IMR-90 (cell line): ENCODE results near the gene CDHR2.

Experiments used
- CEBPB ChIP-seq: IDR thresholded peaks from 2 replicates; pipeline ENCODE4 v1.6.1; 2012; ENCODE audit warnings: low read depth, low read length, improper control_type of control experiment
- CTCF ChIP-seq: conservative IDR thresholded peaks from 2 replicates; pipeline ENCODE4 v1.5.1; 2012; ENCODE audit warnings: mild to moderate bottlenecking, low read depth, low read length, improper control_type of control experiment
- MAFK ChIP-seq: IDR thresholded peaks from 2 replicates; pipeline ENCODE4 v1.6.1; 2012; ENCODE audit warnings: low read depth, low read length, improper control_type of control experiment
- MAZ ChIP-seq: IDR thresholded peaks from 2 replicates; pipeline ENCODE4 v1.6.1; 2012; ENCODE audit warnings: low read depth, mild to moderate bottlenecking, low read length, improper control_type of control experiment, moderate library complexity, borderline replicate concordance
- NFE2L2 ChIP-seq: fragments of 150-350 bp; IDR thresholded peaks from 2 replicates; pipeline ENCODE4 v1.6.1; 2016; ENCODE audit warnings: low read depth, mild to moderate bottlenecking, low read length
- POLR2A ChIP-seq: IDR thresholded peaks from 2 replicates; pipeline ENCODE4 v1.6.1; 2012; ENCODE audit warnings: mild to moderate bottlenecking, low read depth, low read length
- RAD21 ChIP-seq: IDR thresholded peaks from 2 replicates; pipeline ENCODE4 v1.6.1; 2012; ENCODE audit warnings: low read length, improper control_type of control experiment
- RFX5 ChIP-seq: IDR thresholded peaks from 2 replicates; pipeline ENCODE4 v1.8.0; 2012; ENCODE audit warnings: low read depth, mild to moderate bottlenecking, low read length, moderate library complexity

- TF ChIP-seq RFX5: no peak
- no peak for TF ChIP-seq CTCF
- TF ChIP-seq POLR2A: no peak
- no peak for TF ChIP-seq MAFK
- no peak for TF ChIP-seq RAD21
- no peak for TF ChIP-seq MAZ
- no peak for TF ChIP-seq NFE2L2
- no peak for TF ChIP-seq CEBPB
Observed at GRCh38 chr5:176581361-176581760, 32.2 kb downstream of the CDHR2 start.
